GM18505 (cell line): Measurements from ENCODE around the gene IL17B.

Source experiments
- ATAC-seq: cut with Tn5 transposase; IDR thresholded peaks from one replicate; pipeline ENCODE4 v1.9.1; 2021; ENCODE audit not compliant: unreplicated experiment
- POLR2A ChIP-seq: IDR thresholded peaks from 4 replicates; pipeline ENCODE4 v1.6.1; 2011; ENCODE audit warnings: borderline replicate concordance; ENCODE audit not compliant: insufficient read depth, insufficient read length; ENCODE audit errors: extremely low read depth

The IL17B gene

GRCh38 chr5:149410071-149410470, 31.0 kb upstream of the IL17B start:
- no peak for ATAC-seq
- no peak for TF ChIP-seq POLR2A

- TF ChIP-seq POLR2A, result no peak
- no peak for ATAC-seq
Measured at GRCh38 chr5:149409268-149409948, 30.3 kb upstream of the IL17B start.

DNA sequence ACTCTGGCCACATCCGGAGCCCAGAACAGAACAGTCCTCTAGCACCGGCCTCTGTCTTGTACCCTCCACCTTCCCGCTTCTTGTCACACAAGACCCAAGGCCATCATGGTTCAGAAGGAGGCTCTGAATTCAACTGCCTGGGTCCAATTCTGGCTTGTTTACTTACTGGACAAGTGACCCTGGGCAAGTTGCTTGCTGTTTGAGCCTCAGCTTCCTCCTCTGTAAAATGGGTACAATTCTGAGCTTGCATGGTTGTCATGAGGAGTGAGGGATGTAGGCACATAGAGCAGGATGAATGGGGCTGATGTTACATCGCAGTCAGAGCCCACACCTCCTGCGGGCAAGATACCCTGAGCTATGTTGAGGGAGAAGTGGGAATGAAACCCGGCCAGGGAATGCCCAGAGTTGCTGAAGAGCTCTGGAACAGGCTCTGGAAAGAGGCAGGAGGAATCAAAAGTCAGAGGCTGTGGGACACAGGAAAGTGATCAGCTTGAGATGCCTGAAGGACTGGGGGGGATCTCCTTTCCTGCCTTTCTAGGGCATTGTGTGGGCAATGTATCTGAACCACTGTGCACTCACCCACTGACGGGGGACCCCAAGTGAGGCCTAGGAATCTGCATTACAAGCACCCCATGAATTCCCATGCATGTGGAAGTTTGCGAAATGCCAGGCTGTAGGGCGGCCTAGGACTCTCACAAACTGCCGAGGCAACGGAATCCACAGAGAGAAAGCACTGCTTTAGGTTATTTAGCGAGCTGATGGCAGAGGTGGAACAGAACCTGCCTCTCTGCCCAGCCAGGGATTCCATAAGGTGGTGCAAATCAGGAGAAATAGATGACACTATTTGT, 29.4 kb upstream of the IL17B start:
- TF ChIP-seq POLR2A, result no peak
- ATAC-seq, result no peak

GRCh38 chr5:149407323-149408251, 28.5 kb upstream of the IL17B start:
- ATAC-seq, result no peak
- no peak for TF ChIP-seq POLR2A

DNA sequence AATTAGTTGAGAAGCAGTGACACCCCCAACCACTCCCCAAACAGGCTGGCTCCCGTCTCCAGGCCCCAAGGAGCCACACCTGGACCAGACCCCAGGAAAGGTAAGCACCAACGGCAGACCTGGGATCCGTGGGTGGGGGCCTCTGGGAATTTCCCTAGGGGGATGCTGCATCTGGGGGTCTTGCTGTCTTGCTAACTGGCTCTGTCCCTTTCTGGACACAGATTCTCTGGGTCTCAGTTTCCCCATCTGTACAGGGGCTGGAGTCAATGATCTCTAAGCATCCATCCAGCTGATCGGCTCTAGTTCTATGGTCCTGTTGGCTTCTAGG, 27.9 kb upstream of the IL17B start:
- ATAC-seq, result no peak
- TF ChIP-seq POLR2A, result no peak

- no peak for TF ChIP-seq POLR2A
- no peak for ATAC-seq
Measured at GRCh38 chr5:149406203-149406978, 27.3 kb upstream of the IL17B start.

GRCh38 chr5:149405550-149406202, 26.6 kb upstream of the IL17B start:
- no peak for ATAC-seq
- no peak for TF ChIP-seq POLR2A

GRCh38 chr5:149404746-149405549, 25.9 kb upstream of the IL17B start:
- ATAC-seq, result no peak
- TF ChIP-seq POLR2A, result no peak

DNA sequence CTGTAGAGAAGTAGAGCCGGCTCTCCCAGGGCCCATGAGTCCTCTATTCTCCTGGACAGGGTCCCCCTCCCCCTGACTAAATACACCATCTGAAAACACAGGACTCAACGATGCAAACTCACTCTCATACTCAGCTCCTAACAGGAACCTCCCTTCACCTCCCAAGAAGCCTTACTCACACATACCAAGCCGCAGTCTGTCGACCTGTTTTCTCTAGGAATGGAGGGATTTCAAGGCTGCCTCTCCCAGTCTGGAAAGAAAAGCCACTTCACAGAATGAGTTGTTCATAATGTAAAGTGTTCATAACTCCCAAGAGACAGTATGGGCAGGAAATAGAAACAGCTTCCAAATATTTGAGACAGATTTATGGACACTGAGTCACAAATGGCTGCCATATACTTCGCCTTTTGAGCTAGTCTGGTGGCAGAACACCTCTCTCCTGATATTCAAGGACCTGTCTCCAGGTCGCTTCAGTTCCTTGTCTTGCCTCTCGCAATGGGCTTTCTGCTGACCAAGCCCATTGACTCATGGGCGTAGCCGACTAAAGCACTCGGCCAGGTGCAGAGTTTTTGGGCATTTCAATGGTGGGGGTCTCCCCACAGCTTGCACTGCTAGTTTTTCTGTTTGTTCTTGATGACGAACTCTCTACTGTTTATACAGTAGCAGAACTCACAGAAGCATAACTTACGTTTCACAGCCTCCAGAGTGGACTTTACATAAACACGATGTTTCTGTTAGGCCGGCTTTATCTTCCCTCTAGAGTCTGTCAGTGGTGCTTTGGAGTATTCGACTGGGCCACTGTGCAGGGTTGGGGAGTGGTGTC, 25.0 kb upstream of the IL17B start:
- ATAC-seq, result no peak
- no peak for TF ChIP-seq POLR2A

- no peak for ATAC-seq
- TF ChIP-seq POLR2A, result no peak
Measured at GRCh38 chr5:149402291-149402690, 23.2 kb upstream of the IL17B start.

DNA sequence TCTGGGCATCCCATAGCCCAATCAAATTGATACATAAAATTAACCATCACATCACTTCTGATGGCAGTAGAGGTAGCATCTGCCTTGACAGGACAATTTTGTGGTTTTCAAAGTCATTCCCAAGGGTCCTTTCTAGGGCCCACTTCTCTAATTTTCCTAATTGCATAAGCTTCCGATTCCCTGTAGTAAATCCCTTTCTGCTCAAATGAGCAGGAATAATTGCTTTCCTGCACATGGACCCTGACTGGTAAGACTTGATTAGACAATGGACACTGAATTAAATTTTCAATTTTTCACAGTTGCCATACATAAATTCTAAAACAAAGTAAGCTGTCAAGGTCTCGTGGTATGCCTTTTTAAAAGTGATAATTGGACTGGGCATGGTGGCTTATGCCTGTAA, 22.0 kb upstream of the IL17B start:
- no peak for TF ChIP-seq POLR2A

GRCh38 chr5:149400304-149400703, 21.2 kb upstream of the IL17B start:
- no peak for TF ChIP-seq POLR2A
- no peak for ATAC-seq

More for the DNA sequence above, 22.0 kb upstream of the IL17B start:
- no peak for ATAC-seq
